Measurements from ENCODE around the gene MYH7.

The MYH7 gene

GRCh38 chr14:23406244-23406643 is 29.2 kb downstream of the MYH7 start (continued):
- peak; percentile 44; the same call in 1 of the 2 replicates for TF ChIP-seq TSHZ1 (tag by site-specific recombination; IDR thresholded peaks at IDR 0.05; ENCODE audit: borderline replicate concordance)
- TF ChIP-seq ZNF704 (tag by site-specific recombination; IDR thresholded peaks at IDR 0.05): no peak
- peak; percentile 51 for TF ChIP-seq ZNF585B (tag by site-specific recombination; IDR thresholded peaks at IDR 0.05)
- no peak for TF ChIP-seq SP7 (tag by site-specific recombination; IDR thresholded peaks at IDR 0.05)
- TF ChIP-seq GFI1B (tag by site-specific recombination; IDR thresholded peaks at IDR 0.05): no peak
- no peak for TF ChIP-seq ZNF24 (tag by site-specific recombination; IDR thresholded peaks at IDR 0.05)
- no peak for TF ChIP-seq KLF8 (tag by site-specific recombination; IDR thresholded peaks at IDR 0.05)
- no peak for TF ChIP-seq ZFP41 (tag by site-specific recombination; IDR thresholded peaks at IDR 0.05; ENCODE audit: borderline replicate concordance)

GRCh38 chr14:23405516-23406025 is 29.9 kb downstream of the MYH7 start:
- no peak overlapping the region for H3K4me3 ChIP-seq (ENCODE audit: low read depth, low read length)
- H3K4me1 ChIP-seq (ENCODE audit: control insufficient read depth, insufficient read depth, low read length): no peaks in the 10 kb centered on the region
- no peaks in the 10 kb centered on the region for H3K9me3 ChIP-seq (ENCODE audit: control insufficient read depth, insufficient read depth, low read depth, low read length)
- CTCF ChIA-PET: no interaction called here
- no peak overlapping the region for H3K27ac ChIP-seq (ENCODE audit: extremely low read depth, low read depth, low read length)
- H3K36me3 ChIP-seq (ENCODE audit: control insufficient read depth in 2 of 2, insufficient read depth in 1 of 2, low read length in 2 of 2): no peaks in the 10 kb centered on the region
- TF ChIP-seq ZNF394 (tag by site-specific recombination; IDR thresholded peaks at IDR 0.05; ENCODE audit: borderline replicate concordance) (no peak), ZSCAN23 (tag by site-specific recombination; IDR thresholded peaks at IDR 0.05) (no peak), ZNF677 (tag by site-specific recombination; IDR thresholded peaks at IDR 0.05) (no peak), RBAK (tag by site-specific recombination; IDR thresholded peaks at IDR 0.05) (no peak), OSR2 (tag by site-specific recombination; IDR thresholded peaks at IDR 0.05) (no peak), ZNF660 (tag by site-specific recombination; IDR thresholded peaks at IDR 0.05) (no peak)
- POLR2A ChIA-PET: no interaction called here

- CTCF ChIA-PET: no interaction called here
- H3K4me3 ChIP-seq (ENCODE audit: low read depth, low read length): no peak overlapping the region
Measured at GRCh38 chr14:23405096-23405495, 30.4 kb downstream of the MYH7 start.

GRCh38 chr14:23404331-23404900 is 31.0 kb downstream of the MYH7 start:
- Histone ChIP-seq H3K9me3 (ENCODE audit: control insufficient read depth, insufficient read depth, low read depth, low read length) (no peaks in the 10 kb centered on the region), H3K4me1 (ENCODE audit: control insufficient read depth, insufficient read depth, low read length) (no peaks in the 10 kb centered on the region), H3K36me3 (ENCODE audit: control insufficient read depth in 2 of 2, insufficient read depth in 1 of 2, low read length in 2 of 2) (no peaks in the 10 kb centered on the region), H3K4me3 (ENCODE audit: low read depth, low read length) (no peak overlapping the region), H3K27ac (ENCODE audit: extremely low read depth, low read depth, low read length) (no peak overlapping the region)
- CTCF ChIA-PET: no interaction called here
- POLR2A ChIA-PET: no interaction called here
- TF ChIP-seq ZNF37A (tag by site-specific recombination; IDR thresholded peaks at IDR 0.05): no peak
- TF ChIP-seq ZFP37 (tag by site-specific recombination; IDR thresholded peaks at IDR 0.05): no peak
- TF ChIP-seq ZNF140 (tag by site-specific recombination; IDR thresholded peaks at IDR 0.05): no peak
- no peak for TF ChIP-seq INSM2 (tag by site-specific recombination; IDR thresholded peaks at IDR 0.05)
- TF ChIP-seq ZNF146 (tag by site-specific recombination; IDR thresholded peaks at IDR 0.05): no peak
- TF ChIP-seq SCRT1 (tag by site-specific recombination; IDR thresholded peaks at IDR 0.05; ENCODE audit: borderline replicate concordance): no peak
- no peak for TF ChIP-seq RBAK (tag by site-specific recombination; IDR thresholded peaks at IDR 0.05)
- no peak for TF ChIP-seq KLF17 (tag by site-specific recombination; IDR thresholded peaks at IDR 0.05)
- no peak for TF ChIP-seq ZNF114 (tag by site-specific recombination; IDR thresholded peaks at IDR 0.05)
- no peak for TF ChIP-seq ZNF488 (tag by site-specific recombination; IDR thresholded peaks at IDR 0.05)

More at GRCh38 chr14:23405096-23405495, 30.4 kb downstream of the MYH7 start:
- POLR2A ChIA-PET: no interaction called here
- Histone ChIP-seq H3K9me3 (ENCODE audit: control insufficient read depth, insufficient read depth, low read depth, low read length) (no peaks in the 10 kb centered on the region), H3K4me1 (ENCODE audit: control insufficient read depth, insufficient read depth, low read length) (no peaks in the 10 kb centered on the region), H3K27ac (ENCODE audit: extremely low read depth, low read depth, low read length) (no peak overlapping the region), H3K36me3 (ENCODE audit: control insufficient read depth in 2 of 2, insufficient read depth in 1 of 2, low read length in 2 of 2) (no peaks in the 10 kb centered on the region)
- no peak for TF ChIP-seq ZNF174 (tag by site-specific recombination; IDR thresholded peaks at IDR 0.05)

Measured in HEK293 (cell line).